HT1080 (cell line): ENCODE data around the gene HOXB7. TPM values are rescaled to one million over a fixed set of nuclear protein-coding genes. Genes with fewer than 3 reads are reported as not detected.
A peak's percentile ranks its signal among the peaks of the same experiment; 100 is the strongest.

Source experiments
- DNase-seq: peaks from one replicate; pipeline ENCODE4 v3.0.0-alpha.2; 2015; ENCODE audit warnings: low read depth
- total RNA-seq: library from RNA; depleted of rRNA; stranded (reverse); fragments of >200 nt; shearing (Covaris generic); gene quantifications from 2 replicates; pipeline ENCODE4 v1.2.3, GENCODE V29; 2014

Gene HOXB7
- total RNA-seq, 1 experiment from 2014 or later: 17.8 TPM

- DNase-seq: peak; percentile 74
Measured at GRCh38 chr17:48611681-48612455, 1.1 kb upstream of the HOXB7 start.

- no peak for DNase-seq
Measured at GRCh38 chr17:48611213-48611612, 396 bp upstream of the HOXB7 start.

DNA sequence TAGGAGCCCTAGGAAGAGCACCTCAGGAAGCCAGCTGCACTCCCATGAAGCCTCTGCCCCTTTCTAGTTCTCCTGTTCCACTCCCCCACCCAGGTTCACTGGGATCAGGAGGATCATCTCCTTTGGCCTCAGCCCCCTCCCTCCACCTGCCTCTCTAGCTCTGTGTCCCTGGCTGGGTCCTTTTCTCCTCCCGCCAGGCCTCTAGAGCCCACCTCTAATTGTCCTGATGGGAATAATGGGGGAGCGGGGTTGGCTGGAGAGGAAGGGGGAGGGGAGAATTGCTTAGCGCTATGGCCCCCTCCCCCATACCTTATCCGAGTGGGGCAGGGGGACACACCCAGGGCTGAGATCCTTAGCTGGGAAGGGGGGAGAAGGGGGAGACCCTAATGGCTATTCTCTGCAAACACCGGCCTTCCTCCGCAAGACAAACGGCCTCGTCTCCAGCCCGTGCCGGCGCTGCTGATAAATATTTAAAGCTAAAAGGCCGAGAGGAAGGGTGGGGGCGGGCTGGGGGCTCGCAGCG, 997 bp downstream of the HOXB7 start:
- no peak for DNase-seq

GRCh38 chr17:48609033-48609432, 1.8 kb downstream of the HOXB7 start:
- DNase-seq: no peak

DNA sequence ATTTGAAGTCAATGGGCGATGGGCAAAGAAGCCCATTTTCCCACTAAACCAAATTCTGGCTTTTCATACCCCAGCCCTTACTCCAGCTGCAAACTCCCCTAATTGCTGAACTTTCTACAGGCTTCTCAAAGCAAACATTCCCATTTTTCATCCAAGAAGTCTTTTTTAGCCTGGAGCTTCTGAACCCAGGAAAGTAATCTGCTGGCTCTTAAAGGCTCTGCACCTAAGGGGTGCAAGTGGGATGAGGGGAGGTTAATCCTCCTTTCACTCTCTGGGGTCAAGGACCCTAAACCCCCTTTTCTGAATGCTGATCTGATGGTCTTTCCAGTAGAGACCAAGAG, 2.4 kb downstream of the HOXB7 start:
- DNase-seq: no peak

DNA sequence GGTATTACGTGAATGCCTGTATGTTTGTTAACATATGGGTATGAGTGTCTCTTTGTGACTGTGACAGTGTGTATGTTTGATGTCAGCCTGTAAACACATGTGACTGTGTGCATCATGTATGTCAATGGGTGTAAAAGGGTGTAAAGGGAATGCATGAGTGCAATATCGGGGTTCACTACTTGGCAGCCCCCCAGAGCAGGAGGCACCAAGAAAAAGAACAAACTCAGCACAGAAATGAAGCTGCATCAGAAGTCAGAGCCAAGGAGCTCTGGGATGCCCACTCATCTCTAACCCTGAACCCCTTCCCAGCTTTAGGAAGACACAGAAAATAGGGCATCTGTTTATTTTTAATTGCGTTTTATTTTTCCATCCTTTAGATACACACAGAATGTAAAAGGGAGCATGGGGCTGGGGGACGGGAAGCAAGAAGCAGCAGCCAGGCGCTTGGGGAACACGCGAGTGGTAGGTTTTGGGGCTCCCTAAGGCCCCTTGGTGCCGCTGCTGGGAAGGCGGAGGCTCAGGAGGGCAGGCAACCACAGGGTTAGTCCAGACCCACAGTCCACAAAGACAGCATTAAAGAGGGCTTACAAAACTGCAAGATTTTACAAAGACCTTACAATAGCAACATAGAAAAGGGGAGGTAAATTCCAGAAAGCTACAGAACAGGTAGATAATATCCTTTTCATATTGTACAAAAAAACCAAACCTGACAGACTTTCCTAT, 3.8 kb downstream of the HOXB7 start:
- DNase-seq: no peak

GRCh38 chr17:48605991-48606891, 4.6 kb downstream of the HOXB7 start:
- DNase-seq: no peak

DNA sequence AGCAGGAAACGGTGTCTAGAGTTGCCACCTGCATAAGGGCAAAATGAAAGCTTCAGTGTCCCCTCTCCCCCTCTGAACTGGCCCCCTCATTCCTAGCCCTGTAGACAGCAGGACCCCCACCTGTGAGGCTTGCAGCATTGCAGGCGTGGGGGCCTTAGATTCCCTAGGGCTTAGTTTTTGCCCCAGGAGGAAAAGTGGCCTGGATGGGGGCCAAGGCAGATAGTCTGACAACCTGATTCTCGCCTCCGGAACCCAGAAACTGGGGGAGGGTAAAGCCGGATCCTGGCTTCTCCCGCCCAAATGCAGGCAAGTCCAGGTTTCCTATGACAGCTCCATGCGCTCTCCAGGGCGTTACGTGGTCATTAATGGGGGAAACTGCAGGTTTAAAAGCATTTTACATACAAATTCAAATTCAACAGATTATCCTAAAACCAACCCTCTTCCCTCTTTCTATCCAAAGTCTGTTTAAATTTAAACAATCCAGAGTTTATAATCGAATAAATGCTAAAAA, 5.4 kb downstream of the HOXB7 start:
- no peak for DNase-seq

- DNase-seq: peak; percentile 80
Measured at GRCh38 chr17:48604770-48605329, 6.0 kb downstream of the HOXB7 start, which contains the start of gene HOXB6. Gene HOXB6, minus strand, starts transcription at chr17:48604986. Its CDS starts 6,836 bp downstream, at chr17:48598150.

DNA sequence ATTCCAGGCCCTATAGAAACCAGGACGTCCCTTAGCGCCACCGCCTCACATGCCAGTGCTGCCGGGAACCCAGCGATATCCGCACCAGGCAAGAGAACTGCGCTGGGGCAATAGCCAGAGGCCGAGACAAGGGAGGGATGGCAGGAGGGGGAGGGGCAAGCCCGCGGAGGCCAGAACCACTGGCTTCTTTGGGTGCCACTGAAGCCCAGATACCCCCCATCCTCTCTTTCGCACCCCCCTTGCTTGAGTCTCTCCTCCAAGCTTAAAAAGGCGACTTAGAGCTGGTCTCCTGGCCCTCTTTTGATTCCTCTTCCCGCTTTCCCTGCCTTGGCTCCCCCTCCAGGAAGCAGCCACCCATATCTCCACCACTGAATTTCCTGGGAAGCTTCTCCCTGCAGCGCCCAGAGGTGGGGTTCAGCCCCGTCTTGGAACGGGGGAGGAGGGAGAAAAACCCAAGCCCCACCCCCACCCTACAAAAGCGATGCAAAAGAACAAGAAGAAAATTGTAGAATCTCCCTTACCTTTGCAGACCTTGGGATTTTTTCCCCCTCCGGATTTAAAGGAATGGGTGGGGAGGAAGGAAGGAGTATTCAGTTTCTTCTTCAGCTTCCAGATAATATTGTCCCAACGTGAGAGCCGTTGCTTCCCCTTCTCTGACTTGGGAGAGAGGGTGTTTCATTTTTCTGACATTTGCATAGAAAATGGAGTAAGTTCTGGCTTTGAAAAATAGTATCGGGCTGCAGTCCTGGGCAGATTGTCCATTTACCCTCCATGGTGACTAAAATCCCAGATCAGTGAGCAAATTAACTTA, 6.7 kb downstream of the HOXB7 start:
- peak; percentile 84 for DNase-seq

GRCh38 chr17:48601539-48602425, 9.0 kb downstream of the HOXB7 start:
- DNase-seq: no peak

GRCh38 chr17:48601207-48601538, 9.6 kb downstream of the HOXB7 start:
- DNase-seq: no peak

DNA sequence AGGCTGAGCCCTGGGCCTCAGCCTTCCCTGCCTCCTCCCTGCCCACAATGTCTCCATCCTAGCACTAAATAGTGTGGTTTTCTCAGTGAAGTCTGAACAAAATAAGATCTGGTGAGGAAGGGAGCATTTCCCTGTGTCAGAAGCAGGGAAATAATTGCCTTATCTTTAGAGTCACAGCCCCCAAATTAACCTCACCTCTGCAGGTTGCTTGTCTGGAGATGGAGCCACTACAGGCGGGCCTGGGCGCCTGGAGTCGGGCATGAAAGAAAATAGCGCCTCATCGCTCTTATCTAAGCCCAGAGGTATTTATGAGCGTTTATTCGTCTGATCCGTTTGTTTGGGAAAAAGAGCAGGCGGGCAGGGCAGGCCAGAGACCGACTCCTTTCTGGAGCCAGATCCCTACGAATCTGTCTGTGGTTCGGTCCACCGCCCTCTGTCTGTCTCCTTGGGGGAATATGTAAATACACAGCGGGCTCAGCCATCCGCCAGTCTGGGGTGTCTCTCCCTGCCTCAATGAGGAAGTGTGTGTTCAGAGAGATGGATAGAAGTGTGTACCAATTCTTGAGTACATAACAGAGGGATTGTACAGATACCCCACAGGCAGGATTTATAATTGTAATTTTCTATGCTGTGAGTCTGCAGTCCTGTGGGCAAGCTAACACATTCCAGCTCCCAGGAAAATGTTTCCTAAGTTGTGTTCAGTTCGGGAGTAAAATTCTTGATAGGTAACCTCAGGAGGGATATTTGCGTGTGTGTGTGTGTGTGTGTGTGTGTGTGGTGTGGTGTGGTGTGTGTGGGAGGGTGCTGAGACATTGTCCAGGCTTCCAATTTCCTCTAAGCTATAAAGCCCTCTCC, 10.3 kb downstream of the HOXB7 start:
- no peak for DNase-seq

GRCh38 chr17:48599354-48599753, 11.5 kb downstream of the HOXB7 start:
- DNase-seq: no peak

GRCh38 chr17:48598736-48599135, 12.1 kb downstream of the HOXB7 start:
- DNase-seq: no peak

GRCh38 chr17:48597778-48598631, 12.8 kb downstream of the HOXB7 start:
- peak; percentile 79 for DNase-seq

GRCh38 chr17:48597528-48597777, 13.4 kb downstream of the HOXB7 start:
- DNase-seq: no peak
